ENCODE data around the gene ITGA2. TPM values are rescaled to one million over a fixed set of nuclear protein-coding genes. Genes with fewer than 3 reads are reported as not detected.

Gene ITGA2
- total and polyA plus RNA-seq, 2 donors (not counting 1 experiment from before 2014, with no cell fraction given) = not detected

DNA sequence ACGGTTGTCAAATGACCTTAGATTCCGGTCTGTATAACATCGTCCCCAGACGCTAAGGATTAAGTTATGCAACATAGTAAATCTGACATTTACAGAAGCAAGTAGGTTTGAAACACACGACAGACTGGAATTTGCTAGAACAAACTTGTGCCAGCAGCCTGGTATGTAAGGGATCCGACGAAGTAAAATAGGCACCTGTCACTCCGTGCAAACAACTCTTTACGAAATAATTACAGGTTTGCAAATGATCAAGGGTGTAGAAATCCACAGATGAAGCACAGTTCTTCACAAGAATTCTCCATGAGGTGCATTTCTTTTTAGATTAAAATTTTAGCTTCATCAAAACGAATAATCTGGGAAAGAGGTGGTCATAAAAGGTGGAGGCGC is 119.9 kb downstream of the ITGA2 start:
- Histone ChIP-seq H3K36me3 (replicated peaks in 1 of 2; ENCODE audit: control extremely low read depth in 1 of 2, control insufficient read depth in 1 of 2, extremely low read depth in 1 of 2, insufficient read depth in 2 of 2, low read length in 1 of 2) (peaks cover 2 to 13% of the 10 kb centered on the region in 2 experiments), H3K4me1 (ENCODE audit: control insufficient read depth in 2 of 2, insufficient read depth in 2 of 2, low read length in 2 of 2) (peaks cover 9 to 11% of the 10 kb centered on the region in 2 donors), H3K4me2 (replicated peaks; ENCODE audit: low read depth, low read length, poor library complexity, severe bottlenecking) (peak overlapping the region; percentile 71), H3K27ac (ENCODE audit: low read length in 2 of 2) (peak overlapping the region; percentile 71 to 78), H3K9me3 (ENCODE audit: control extremely low read depth in 1 of 3, control insufficient read depth in 2 of 3, insufficient read depth in 1 of 3, low read length in 2 of 3) (no peaks in the 10 kb centered on the region), H4K20me1 (ENCODE audit: control insufficient read depth, insufficient read depth, low read length, poor library complexity, severe bottlenecking) (no peaks in the 10 kb centered on the region), H3K79me2 (ENCODE audit: control insufficient read depth, insufficient read depth, low read length) (peaks cover 14% of the 10 kb centered on the region), H3K9ac (ENCODE audit: low read length) (peak overlapping the region; percentile 82), H3K27me3 (replicated peaks in 1 of 4; ENCODE audit: control extremely low read depth in 1 of 4, control insufficient read depth in 3 of 4, insufficient read depth in 4 of 4, low read length in 3 of 4) (no peaks in the 10 kb centered on the region), H2AFZ (ENCODE audit: insufficient read depth, low read depth, low read length, poor library complexity, severe bottlenecking) (peak overlapping the region; percentile 99), H3K4me3 (ENCODE audit: control extremely low read depth in 1 of 5, extremely low read depth in 1 of 5, insufficient read depth in 1 of 5, low read depth in 2 of 5, low read length in 4 of 5) (peak overlapping the region; percentile 65 to 84 (median 79))
- Mint-ChIP-seq H3K4me1 (peaks cover 44% of the 10 kb centered on the region), H3K27ac (peak overlapping the region; percentile 92), H3K9me3 (ENCODE audit: insufficient read depth) (no peaks in the 10 kb centered on the region), H3K4me3 (peak overlapping the region; percentile 98), H3K27me3 (no peaks in the 10 kb centered on the region)
- ChIA-PET CTCF (interaction anchor here (4.6 kb wide), 1 partner anchor 12 kb away, joined by 37 read pairs; no protein-coding TSS in a partner anchor), POLR2A (no interaction called here)
- DNase-seq = no peak
- no peak for TF ChIP-seq EZH2 (IDR thresholded peaks at IDR 0.05; ENCODE audit: borderline replicate concordance, insufficient read depth, low read depth, low read length, poor library complexity, severe bottlenecking)
- TF ChIP-seq, protein P1, sequence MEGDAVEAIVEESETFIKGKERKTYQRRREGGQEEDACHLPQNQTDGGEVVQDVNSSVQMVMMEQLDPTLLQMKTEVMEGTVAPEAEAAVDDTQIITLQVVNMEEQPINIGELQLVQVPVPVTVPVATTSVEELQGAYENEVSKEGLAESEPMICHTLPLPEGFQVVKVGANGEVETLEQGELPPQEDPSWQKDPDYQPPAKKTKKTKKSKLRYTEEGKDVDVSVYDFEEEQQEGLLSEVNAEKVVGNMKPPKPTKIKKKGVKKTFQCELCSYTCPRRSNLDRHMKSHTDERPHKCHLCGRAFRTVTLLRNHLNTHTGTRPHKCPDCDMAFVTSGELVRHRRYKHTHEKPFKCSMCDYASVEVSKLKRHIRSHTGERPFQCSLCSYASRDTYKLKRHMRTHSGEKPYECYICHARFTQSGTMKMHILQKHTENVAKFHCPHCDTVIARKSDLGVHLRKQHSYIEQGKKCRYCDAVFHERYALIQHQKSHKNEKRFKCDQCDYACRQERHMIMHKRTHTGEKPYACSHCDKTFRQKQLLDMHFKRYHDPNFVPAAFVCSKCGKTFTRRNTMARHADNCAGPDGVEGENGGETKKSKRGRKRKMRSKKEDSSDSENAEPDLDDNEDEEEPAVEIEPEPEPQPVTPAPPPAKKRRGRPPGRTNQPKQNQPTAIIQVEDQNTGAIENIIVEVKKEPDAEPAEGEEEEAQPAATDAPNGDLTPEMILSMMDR (IDR thresholded peaks at IDR 0.05) = no peak
- WGBS (ENCODE audit: insufficient coverage) = 0% methylated on average over 3 of the region's 11 CpGs
- intact Hi-C loops (cut with micrococcal nuclease) = loop anchor here (1.0 to 2.0 kb wide), 3 partner anchors 13 to 1202 kb away; partner anchors contain the start of gene ARL15
- ATAC-seq (ENCODE audit: low read depth) = no peak

DNA sequence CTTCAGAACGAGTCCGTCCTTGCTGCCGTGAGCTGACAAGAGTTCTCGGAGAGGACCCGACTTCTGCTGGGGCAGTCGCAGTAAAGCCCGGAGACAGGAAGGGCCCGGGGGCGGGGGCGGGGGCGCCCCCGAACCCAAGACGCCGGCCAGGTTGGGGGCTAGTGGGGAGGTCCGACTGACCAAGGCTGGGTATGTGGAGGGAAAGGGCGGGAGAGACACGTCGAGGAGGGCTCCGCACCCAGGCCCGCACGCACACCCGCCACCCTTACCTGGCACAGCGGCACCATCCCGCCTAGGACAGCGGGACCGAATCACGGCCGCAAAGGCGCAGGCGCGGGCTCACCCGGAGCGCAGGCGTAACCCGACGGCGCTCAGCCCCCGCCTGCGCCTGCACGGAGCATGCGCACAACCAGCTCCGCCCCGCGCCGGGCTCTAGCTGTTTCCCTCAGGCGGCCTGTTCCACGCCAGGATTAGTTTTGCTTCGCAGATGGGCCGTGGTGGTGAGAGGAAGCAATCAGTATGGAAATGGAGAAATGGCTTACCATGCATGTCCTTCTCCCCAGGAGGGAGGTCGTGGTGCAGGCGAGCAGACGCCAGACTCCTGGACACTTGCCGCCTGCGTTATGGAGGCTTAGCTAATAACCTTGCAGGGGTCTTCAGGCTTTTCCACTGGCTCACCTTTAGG is 120.4 kb downstream of the ITGA2 start, which contains the start of gene MOCS2:
Gene MOCS2, minus strand, starts transcription at position 315 of the 685 bp plus-strand sequence. CDS start 2,583 bp downstream, outside the sequence.
- ATAC-seq (ENCODE audit: low read depth) = peak; percentile 96
- Mint-ChIP-seq H3K9me3 (ENCODE audit: insufficient read depth) (no peaks in the 10 kb centered on the region), H3K27ac (peak within 1 kb of the TSS; percentile 92), H3K27me3 (no peaks in the 10 kb centered on the region), H3K4me3 (peak within 1 kb of the TSS; percentile 98), H3K4me1 (peaks cover 44% of the 10 kb centered on the region)
- Histone ChIP-seq H3K9ac (ENCODE audit: low read length) (peak within 1 kb of the TSS; percentile 82), H3K79me2 (ENCODE audit: control insufficient read depth, insufficient read depth, low read length) (peaks cover 14% of the 10 kb centered on the region), H3K4me2 (replicated peaks; ENCODE audit: low read depth, low read length, poor library complexity, severe bottlenecking) (peak within 1 kb of the TSS; percentile 71), H3K4me3 (ENCODE audit: control extremely low read depth in 1 of 5, extremely low read depth in 1 of 5, insufficient read depth in 1 of 5, low read depth in 2 of 5, low read length in 4 of 5) (peak within 1 kb of the TSS; percentile 65 to 84 (median 79)), H3K4me1 (ENCODE audit: control insufficient read depth in 2 of 2, insufficient read depth in 2 of 2, low read length in 2 of 2) (peaks cover 9 to 11% of the 10 kb centered on the region in 2 donors), H3K27me3 (replicated peaks in 1 of 4; ENCODE audit: control extremely low read depth in 1 of 4, control insufficient read depth in 3 of 4, insufficient read depth in 4 of 4, low read length in 3 of 4) (no peaks in the 10 kb centered on the region), H3K27ac (ENCODE audit: low read length in 2 of 2) (peak within 1 kb of the TSS; percentile 71 to 78), H3K9me3 (ENCODE audit: control extremely low read depth in 1 of 3, control insufficient read depth in 2 of 3, insufficient read depth in 1 of 3, low read length in 2 of 3) (no peaks in the 10 kb centered on the region), H4K20me1 (ENCODE audit: control insufficient read depth, insufficient read depth, low read length, poor library complexity, severe bottlenecking) (no peaks in the 10 kb centered on the region), H3K36me3 (replicated peaks in 1 of 2; ENCODE audit: control extremely low read depth in 1 of 2, control insufficient read depth in 1 of 2, extremely low read depth in 1 of 2, insufficient read depth in 2 of 2, low read length in 1 of 2) (peaks cover 2 to 8% of the 10 kb centered on the region in 2 experiments), H2AFZ (ENCODE audit: insufficient read depth, low read depth, low read length, poor library complexity, severe bottlenecking) (peak within 1 kb of the TSS; percentile 99)
- 1% methylated on average over 54 of the region's 54 CpGs for WGBS (ENCODE audit: insufficient coverage)
- ChIA-PET POLR2A (no interaction called here), CTCF (interaction anchor here (1.0 to 4.6 kb wide), 2 partner anchors 13 to 1119 kb away, joined by 3 to 37 read pairs; no protein-coding TSS in a partner anchor)
- DNase-seq = peak; percentile 93
- intact Hi-C loops (cut with micrococcal nuclease) = loop anchor here (1.0 to 5.0 kb wide), 4 partner anchors 13 to 1201 kb away; partner anchors contain the start of genes ARL15 and NDUFS4
- TF ChIP-seq EZH2 (IDR thresholded peaks at IDR 0.05; ENCODE audit: borderline replicate concordance, insufficient read depth, low read depth, low read length, poor library complexity, severe bottlenecking) = no peak
- TF ChIP-seq, protein P1 (IDR thresholded peaks at IDR 0.05) = no peak

All from B cell (primary cell).